ENCODE measurements around the gene CDHR5.
"Not testable (repeated sequence)": the region's sequence is repeated elsewhere in the genome, so short reads cannot be mapped to it uniquely, and the experiment has no call there.

The CDHR5 gene

DNA sequence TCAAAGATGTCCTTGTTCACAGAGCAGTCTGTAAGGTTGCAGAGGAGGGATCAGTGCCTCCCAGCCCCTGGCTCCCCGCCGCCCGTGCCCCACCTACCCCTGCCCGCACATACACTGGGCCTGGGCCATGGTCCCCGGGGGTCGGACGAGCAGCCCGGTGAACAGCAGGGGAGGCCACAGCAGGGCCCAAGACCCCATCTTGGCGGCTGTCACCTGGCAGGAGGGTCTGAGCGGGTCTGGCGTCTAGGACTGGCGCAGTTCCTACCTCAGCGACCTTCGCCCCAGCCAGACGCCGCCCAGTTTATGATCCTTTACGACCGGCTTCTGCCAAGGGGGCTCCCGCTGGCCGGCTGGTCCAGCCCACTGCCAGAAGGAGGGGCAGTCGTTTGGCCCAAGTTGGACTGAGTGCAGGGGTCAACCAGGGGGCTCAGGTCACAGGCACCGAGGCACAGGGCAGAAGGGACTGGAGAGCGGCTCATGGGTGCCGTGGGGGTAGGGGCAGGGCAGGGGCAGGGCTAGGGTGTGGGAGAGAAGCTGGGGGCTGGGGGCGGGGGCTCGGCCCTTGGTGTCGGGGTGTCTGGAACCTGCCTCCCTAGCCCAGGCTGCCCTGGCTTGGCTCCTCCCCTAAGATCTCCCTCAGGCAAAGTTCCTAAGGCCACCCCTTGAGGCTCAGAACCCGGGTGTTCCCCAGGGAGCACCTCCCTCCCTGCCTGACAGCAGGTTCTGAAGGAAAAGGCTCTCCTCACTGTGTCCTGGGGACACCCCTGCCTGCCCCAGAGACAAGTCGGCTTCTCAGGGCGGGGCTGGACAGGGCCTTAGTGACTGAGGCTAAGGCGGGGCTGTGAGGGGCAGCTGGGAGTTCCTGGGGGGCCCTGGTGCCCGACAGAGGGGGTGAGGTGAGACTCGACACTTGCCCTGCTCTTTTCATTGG, at the start of gene CDHR5:
TSS of gene CDHR5 (minus strand) at position 251 of the 931 bp plus-strand sequence. CDS start at position 198, 53 bp downstream.
- DNase-seq (ENCODE audit: low spot score), result no peak

DNA sequence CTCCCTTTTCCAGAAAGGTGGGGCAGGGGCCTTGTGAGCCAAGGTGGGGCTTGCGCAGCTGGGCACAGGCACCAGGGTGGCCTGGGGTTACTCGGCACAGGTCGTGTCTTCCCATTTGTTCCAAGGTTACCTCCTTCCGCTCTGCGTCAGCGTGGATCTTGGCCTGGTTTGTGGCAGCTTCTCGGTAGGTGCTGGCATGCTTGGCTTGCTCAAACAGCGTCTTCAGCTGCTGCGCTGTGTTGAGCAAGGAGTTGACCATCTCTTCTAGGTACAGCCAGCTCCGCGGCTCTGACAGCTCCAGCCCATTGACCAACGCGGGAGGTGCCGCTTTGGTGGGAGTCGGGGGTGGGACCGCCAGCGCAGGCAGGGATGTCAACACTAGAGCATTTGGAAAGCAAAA, 49.7 kb upstream of the CDHR5 start:
- DNase-seq (ENCODE audit: low spot score), result no peak

- no peak for DNase-seq (ENCODE audit: low spot score)
Measured at GRCh38 chr11:673866-674265, 49.1 kb upstream of the CDHR5 start.

- no peak for DNase-seq (ENCODE audit: low spot score)
Measured at GRCh38 chr11:665704-666281, 41.0 kb upstream of the CDHR5 start.

GRCh38 chr11:665062-665703, 40.4 kb upstream of the CDHR5 start:
- DNase-seq (ENCODE audit: low spot score), result no peak

GRCh38 chr11:662689-663274, 38.0 kb upstream of the CDHR5 start:
- DNase-seq (ENCODE audit: low spot score), result peak; percentile 93

GRCh38 chr11:660681-661444, 36.1 kb upstream of the CDHR5 start:
- DNase-seq (ENCODE audit: low spot score), result no peak

- no peak for DNase-seq (ENCODE audit: low spot score)
Measured at GRCh38 chr11:660281-660680, 35.5 kb upstream of the CDHR5 start.

- no peak for DNase-seq (ENCODE audit: low spot score)
Measured at GRCh38 chr11:659532-660085, 34.9 kb upstream of the CDHR5 start.

DNA sequence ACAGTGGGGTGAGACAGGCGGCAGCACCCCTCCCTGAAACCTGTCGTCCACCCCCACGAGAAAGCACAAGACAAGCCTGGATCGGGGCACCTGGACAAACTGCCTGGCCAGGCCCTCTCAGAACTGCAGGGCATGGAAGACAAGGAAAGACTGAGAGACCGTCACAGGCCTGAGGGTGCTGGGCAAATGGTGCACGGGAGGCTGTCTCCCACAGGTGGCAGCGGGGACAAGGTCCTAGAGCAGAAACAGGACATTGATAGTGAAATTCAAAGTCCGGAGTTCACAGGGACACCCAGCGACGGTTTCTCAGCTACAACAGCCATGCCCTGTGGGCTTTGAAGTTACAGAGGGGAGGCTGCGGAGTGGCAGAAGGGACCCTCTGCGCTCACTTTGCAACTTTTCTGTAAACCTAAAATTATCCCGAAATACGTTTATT, 33.0 kb upstream of the CDHR5 start:
- no peak for DNase-seq (ENCODE audit: low spot score)

GRCh38 chr11:656866-657265, 32.1 kb upstream of the CDHR5 start:
- DNase-seq (ENCODE audit: low spot score), result no peak

GRCh38 chr11:656426-656825, 31.7 kb upstream of the CDHR5 start:
- DNase-seq (ENCODE audit: low spot score), result peak; percentile 3

DNA sequence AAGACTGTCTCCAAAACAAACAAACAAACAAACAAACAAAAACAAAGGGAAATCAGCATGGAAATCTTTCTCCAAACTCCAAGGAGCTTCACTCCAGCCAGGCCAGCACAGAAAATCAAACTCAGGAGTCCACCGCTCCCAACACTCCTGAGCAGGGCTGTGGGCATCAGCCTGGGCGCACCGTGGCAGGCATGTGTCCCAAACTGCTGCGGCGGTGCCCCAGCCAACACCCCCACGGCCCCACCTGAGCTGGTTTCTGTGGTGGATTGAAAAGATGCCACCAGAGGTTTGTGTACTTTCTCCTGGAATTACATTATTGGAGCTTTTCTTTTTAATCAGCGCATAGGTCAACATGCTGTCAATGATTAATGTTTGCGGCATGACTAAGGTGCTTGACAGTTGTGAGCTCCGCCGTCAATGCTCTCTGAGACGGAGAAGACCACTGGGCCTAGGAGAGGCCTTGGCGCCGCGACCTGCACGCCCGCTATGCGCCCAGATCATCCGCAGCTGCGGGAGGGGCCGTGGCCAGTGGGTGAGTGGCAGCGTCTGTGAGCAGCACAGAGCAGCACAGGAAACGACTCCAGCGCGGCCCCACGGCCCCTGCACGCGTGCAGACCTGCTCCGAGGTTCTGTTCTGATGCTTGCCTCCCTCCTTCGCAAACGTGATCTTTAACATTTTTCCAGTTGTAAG, 30.4 kb upstream of the CDHR5 start:
- no peak for DNase-seq (ENCODE audit: low spot score)

GRCh38 chr11:654444-654843, 29.7 kb upstream of the CDHR5 start:
- not testable (repeated sequence) for DNase-seq (ENCODE audit: low spot score)

DNA sequence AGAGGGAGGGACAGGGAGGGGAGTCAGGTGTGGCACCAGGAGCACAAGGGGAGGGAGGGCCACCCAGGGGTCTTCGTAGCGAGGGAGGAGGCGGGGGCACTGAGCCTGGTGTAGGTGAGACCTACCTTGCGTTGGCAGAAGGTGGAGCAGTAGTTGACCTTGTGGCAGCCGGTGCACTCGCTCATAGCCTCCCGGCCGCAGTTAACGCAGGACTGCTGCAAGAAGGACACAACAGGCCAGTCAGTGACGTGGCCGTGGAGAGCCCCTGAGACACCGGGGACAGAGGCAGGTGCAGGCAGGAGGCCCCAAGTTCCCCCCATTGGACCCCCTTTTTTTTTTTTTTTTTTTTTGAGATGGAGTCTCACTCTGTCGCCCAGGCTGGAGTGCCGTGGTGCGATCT, 29.1 kb upstream of the CDHR5 start:
- no peak for DNase-seq (ENCODE audit: low spot score)

GRCh38 chr11:653136-653535, 28.4 kb upstream of the CDHR5 start:
- DNase-seq (ENCODE audit: low spot score), result not testable (repeated sequence)

GRCh38 chr11:650482-650881, 25.7 kb upstream of the CDHR5 start:
- DNase-seq (ENCODE audit: low spot score), result no peak

DNA sequence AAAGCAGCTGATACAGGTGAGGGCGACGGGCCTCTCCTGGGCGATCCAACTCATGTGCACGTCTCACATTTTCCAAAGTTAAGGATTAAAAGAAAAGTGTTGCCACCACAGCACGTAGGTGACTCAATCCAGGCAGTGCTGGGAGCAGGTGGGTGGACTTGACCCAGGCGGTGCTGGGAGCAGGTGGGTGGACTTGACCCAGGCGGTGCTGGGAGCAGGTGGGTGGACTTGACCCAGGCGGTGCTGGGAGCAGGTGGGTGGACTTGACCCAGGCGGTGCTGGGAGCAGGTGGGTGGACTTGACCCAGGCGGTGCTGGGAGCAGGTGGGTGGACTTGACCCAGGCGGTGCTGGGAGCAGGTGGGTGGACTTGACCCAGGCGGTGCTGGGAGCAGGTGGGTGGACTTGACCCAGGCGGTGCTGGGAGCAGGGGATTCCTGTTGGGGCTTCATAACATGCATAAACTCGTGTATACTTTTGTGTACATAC, 23.0 kb upstream of the CDHR5 start:
- DNase-seq (ENCODE audit: low spot score), result not testable (repeated sequence)

DNA sequence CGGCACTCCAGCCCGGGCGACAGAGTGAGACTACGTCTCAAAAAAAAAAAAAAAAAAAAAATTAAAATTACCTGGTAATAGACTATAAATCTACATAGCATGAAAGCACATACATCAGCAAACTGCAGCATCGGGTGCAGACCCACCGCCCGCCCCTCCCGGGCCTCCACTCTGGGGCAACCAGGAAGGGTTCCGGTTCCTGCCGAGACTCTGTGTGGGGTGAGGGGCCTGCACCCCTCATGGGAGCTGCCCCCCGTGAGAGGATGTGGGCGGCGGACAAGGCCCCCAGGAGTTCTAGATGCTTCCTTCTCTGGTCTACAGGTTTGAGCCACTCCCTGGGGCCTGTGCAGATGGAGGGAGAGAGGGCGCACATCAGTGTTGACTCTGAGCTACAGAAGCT, 21.5 kb upstream of the CDHR5 start:
- DNase-seq (ENCODE audit: low spot score), result peak; percentile 5

DNA sequence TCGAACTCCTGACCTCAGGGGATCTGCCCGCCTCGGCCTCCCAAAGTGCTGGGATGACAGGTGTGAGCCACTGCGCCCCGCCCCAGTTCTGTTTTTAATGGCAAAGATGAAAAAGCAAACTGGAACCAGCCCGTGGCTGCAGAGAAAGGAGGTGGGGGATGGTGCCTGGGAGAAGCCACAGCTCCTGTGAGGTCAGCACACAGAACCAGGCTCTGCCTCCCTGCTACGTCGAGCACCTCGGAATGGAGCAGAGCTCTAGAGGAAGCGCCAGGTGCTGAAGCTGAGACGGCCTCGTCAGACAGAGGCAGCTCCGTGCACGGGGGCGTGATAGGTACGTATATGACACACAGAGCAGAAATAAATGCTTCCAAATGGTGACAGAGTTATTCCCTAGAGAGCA, 20.8 kb upstream of the CDHR5 start:
- peak; percentile 17 for DNase-seq (ENCODE audit: low spot score)

All from iPS-NIHi11 (cell line).